HG02970 (cell line): ENCODE data around the gene USP35.
"Not testable (repeated sequence)": the region's sequence is repeated elsewhere in the genome, so short reads cannot be mapped to it uniquely, and the experiment has no call there.

Experiments
- ATAC-seq: cut with Tn5 transposase; IDR thresholded peaks from one replicate; pipeline ENCODE4 v1.9.1; 2021; ENCODE audit warnings: mild to moderate bottlenecking, moderate library complexity, moderate number of reproducible peaks; ENCODE audit not compliant: unreplicated experiment, low FRiP score

The USP35 gene

GRCh38 chr11:78213526-78214330 is 25.0 kb downstream of the USP35 start:
- ATAC-seq = no peak

- no peak for ATAC-seq
These were observed 25.8 kb downstream of the USP35 start for GRCh38 chr11:78214331-78215194.

GRCh38 chr11:78216021-78216420 is 27.3 kb downstream of the USP35 start:
- ATAC-seq = no peak

GRCh38 chr11:78216571-78217287 is 28.0 kb downstream of the USP35 start:
- no peak for ATAC-seq

DNA sequence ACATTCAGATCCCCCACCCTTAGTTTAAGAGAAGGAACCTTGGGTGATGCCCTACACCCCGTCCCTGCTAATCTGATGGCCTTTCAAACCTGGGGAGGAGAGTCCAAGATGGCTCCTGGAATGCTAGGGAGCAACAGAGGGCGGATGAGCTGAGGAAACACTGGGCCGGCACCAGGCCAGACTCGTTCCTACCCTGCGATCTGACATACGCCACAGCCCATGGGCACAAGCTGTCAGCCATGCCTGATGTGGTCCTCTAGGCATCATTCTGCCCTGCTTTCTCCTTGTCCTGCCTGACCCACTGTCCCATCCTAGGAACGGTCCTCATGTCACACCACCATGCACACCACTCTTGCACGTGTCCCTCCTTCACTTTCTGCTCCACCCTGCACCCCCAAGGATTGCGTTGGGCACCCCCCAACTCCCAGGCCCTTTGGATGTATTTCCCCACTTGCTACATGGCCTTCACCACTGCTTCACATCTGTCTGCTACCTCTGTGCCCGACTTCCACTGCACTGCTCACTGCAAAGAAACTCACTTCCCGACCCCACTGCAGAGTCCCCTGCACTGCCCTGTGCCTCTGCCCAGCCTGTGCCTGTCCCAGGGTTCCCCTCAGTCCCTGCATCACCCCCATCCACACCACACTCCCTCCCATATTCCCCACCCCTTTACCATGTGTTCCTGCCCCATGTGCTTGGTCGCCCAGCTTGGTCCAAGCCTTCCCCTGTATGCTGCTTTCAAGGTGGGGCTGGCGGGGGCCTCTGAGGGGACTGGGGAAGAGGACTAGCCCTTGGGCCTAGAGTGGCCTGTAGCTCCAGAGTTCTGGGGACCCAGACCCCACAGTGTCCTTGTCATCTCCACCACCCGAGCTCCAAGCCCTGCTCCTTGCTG is 29.2 kb downstream of the USP35 start:
- ATAC-seq = no peak

- no peak for ATAC-seq
These were observed 30.2 kb downstream of the USP35 start for GRCh38 chr11:78218707-78219492.

- ATAC-seq = no peak
These were observed 30.9 kb downstream of the USP35 start for GRCh38 chr11:78219493-78220217.

GRCh38 chr11:78220218-78221157 is 31.8 kb downstream of the USP35 start:
- ATAC-seq = no peak

- ATAC-seq = no peak
These were observed 32.9 kb downstream of the USP35 start for GRCh38 chr11:78221396-78222315.

DNA sequence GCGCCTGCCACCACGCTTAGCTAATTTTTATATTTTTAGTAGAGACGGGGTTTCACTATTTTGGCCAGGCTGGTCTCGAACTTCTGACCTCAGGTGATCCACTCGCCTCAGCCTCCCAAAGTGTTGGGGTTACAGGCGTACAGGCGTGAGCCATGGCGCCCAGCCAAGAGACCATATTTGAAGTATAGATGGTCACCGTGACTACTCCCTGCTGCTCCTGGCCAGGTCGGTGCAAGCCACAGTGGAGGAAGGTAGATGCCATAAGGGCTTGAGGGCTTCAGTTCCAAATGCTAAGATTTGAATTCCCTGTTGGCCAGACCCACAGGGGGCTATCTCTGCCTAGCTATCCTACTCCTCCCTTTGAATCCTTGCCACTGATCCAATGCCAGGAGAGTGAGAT is 34.0 kb downstream of the USP35 start:
- not testable (repeated sequence) for ATAC-seq

DNA sequence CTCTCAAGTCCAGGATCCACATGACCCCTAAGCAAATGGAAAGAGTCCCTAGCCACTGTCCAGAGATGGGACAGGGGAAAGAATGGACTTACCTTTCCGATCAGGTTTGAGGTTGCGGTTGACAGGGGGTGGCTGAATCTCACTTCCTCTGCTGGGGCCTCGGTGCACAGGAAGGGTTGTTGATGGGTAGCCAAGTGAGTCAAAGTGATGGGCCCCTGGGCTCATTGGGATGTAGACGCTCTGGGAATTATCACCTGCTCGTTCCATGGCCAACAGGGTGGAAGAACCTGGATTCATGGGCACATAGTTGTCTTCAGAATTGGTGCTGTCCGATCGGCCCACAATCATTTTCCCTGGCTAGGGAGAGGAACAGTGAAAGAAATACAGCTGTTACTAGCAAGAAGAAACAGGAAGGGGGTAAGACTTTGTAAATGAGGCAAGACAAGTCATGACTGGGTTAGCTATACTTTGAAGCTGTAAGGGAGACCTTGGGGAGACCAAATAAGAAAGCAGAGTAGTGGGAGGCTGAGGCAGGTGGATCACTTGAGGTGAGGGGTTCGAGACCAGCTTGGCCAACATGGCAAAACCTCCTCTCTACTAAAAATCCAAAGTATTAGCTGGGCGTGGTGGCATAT is 34.7 kb downstream of the USP35 start:
- peak; percentile 55 for ATAC-seq

- ATAC-seq = no peak
These were observed 35.8 kb downstream of the USP35 start for GRCh38 chr11:78224506-78224905.

GRCh38 chr11:78224906-78225420 is 36.2 kb downstream of the USP35 start:
- no peak for ATAC-seq

DNA sequence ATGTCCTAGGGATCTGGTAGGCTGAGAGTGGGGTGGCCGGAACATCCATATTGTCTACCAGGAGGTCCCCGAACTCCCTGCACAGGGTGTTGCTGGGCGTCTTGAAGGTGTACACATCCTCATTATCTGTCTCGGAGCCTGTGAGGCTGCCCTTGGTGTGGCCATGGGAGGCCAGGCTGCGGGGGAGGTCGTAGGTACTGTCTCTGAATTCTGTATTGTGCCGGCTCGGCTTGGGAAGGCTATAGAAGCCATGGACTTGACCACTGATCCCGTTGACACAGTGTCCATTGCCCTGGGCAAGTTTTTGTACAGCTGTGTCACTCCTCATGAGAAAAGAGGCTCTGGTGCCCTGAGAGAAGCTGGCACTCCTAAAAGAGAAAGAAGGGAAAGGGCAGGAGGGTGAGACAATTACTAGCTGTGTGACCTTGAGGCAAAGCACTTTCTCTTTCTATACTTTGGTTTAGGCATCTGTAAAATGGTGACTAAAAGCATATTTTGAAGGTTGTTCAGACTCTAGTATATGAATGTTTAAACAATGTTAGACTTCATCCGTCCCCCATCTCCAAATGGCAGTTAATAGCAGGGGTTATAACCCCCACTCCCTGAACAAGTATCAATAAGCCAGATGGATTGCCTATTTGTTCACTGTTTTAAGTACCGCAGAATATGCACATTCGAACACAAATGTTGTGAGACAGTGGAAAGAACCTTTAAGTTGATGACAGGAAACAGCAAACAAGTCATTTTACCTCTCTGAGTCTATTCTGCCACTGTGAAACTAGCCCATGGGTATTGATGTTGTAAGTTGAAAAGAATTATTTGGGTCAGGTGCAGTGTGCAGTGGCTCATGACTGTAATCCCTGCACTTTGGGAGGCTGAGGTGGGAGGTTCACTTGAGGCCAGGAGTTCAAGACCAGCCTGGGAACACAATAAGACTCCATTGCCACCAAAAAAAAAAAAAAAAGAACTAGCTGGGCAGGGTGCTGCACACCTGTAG is 38.3 kb downstream of the USP35 start:
- ATAC-seq = no peak

GRCh38 chr11:78227921-78228320 is 39.2 kb downstream of the USP35 start:
- no peak for ATAC-seq
